Smooth muscle cell of trachea (primary cell): Measurements from ENCODE around the gene MKRN2. TPM values are rescaled to one million over a fixed set of nuclear protein-coding genes. Genes with fewer than 3 reads are reported as not detected.

ENCODE experiments used
- total RNA-seq: library from RNA; depleted of rRNA; stranded (reverse); fragments of >200 nt; gene quantifications from 2 replicates; pipeline ENCODE4 v1.2.1, GENCODE V29; 2014

Gene MKRN2
- 46.5 and 59.0 TPM in 2 replicates for total RNA-seq

GRCh38 chr3:12556690-12557472 is at the start of gene MKRN2:
TSS of gene MKRN2 (plus strand) at chr3:12557087. CDS start at chr3:12557151, 64 bp downstream.

GRCh38 chr3:12545473-12545791 is 11.5 kb upstream of the MKRN2 start, which contains the start of gene MKRN2OS:
TSS of gene MKRN2OS (minus strand) at chr3:12545499. CDS start at chr3:12545464, 35 bp downstream.

Other genes with a start within 250 kb of the MKRN2 start
- 12.6 and 17.0 TPM in 2 replicates for gene TSEN2, start 72.6 kb upstream of the MKRN2 start, total RNA-seq
- 0.33 TPM in 1 of 2 replicates, not detected in the other for gene MKRN2OS, start 11.6 kb upstream of the MKRN2 start, total RNA-seq
- gene RAF1, start 107.0 kb downstream of the MKRN2 start, total RNA-seq: 112 and 171 TPM in 2 replicates
- gene TMEM40, start 202.2 kb downstream of the MKRN2 start, total RNA-seq: 0.15 TPM in 1 of 2 replicates, not detected in the other
- gene CAND2, start 239.6 kb downstream of the MKRN2 start, total RNA-seq: 4.7 and 16.9 TPM in 2 replicates